NCI-H128 (cell line): ENCODE measurements around the gene LDHD.

Source experiments
- DNase-seq: peaks from one replicate; lab custom pipeline; 2025; ENCODE audit not compliant: unreplicated experiment; lab: John Stamatoyannopoulos, UW

Gene LDHD

GRCh38 chr16:75063549-75064088, 53.0 kb downstream of the LDHD start:
- DNase-seq, result no peak

DNA sequence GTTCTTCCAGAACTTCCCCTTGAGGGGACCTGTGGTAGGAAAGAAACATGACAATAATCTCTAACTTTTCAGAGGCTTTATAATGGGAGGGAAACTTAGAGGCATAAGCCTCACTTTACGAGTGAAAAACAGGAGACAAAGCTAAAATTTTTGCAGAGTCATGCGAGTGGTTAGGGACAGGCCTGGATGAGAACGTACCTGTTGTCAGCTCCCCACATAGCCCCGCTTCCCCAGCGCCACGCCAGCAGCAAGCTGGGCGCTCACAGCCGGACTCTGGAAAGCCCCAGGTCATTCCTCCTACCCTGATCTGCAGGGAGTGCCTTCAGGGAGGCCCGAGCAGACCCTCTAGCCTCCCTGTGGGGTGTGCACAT, 53.6 kb downstream of the LDHD start:
- no peak for DNase-seq

- DNase-seq, result no peak
These were observed 54.2 kb downstream of the LDHD start for GRCh38 chr16:75062135-75062975.
